Measurements from ENCODE around the gene COL5A3.
"Not testable (repeated sequence)": the region's sequence is repeated elsewhere in the genome, so short reads cannot be mapped to it uniquely, and the experiment has no call there.

COL5A3 gene

DNA sequence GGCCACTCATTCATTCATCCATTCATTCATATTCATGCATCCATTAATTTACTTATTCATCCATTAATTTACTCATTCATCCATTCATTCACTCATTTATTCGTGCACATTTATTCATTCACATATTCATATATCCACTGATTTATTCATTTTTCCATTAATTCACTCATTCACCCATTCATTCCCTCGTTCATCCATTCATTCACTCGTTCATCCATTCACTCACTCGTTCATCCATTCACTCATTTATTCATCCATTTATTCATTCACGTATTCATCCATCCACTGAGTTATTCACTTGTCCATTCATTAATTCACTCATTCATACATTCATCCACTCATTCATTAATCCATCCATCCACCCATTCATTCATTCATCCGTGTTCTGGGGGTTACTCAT, 38.2 kb downstream of the COL5A3 start:
- DNase-seq = no peak

GRCh38 chr19:9971166-9971897, 39.0 kb downstream of the COL5A3 start:
- no peak for DNase-seq

- no peak for DNase-seq
These were observed 39.8 kb downstream of the COL5A3 start for GRCh38 chr19:9970481-9970880.

GRCh38 chr19:9969688-9969975, 40.7 kb downstream of the COL5A3 start:
- DNase-seq = no peak

DNA sequence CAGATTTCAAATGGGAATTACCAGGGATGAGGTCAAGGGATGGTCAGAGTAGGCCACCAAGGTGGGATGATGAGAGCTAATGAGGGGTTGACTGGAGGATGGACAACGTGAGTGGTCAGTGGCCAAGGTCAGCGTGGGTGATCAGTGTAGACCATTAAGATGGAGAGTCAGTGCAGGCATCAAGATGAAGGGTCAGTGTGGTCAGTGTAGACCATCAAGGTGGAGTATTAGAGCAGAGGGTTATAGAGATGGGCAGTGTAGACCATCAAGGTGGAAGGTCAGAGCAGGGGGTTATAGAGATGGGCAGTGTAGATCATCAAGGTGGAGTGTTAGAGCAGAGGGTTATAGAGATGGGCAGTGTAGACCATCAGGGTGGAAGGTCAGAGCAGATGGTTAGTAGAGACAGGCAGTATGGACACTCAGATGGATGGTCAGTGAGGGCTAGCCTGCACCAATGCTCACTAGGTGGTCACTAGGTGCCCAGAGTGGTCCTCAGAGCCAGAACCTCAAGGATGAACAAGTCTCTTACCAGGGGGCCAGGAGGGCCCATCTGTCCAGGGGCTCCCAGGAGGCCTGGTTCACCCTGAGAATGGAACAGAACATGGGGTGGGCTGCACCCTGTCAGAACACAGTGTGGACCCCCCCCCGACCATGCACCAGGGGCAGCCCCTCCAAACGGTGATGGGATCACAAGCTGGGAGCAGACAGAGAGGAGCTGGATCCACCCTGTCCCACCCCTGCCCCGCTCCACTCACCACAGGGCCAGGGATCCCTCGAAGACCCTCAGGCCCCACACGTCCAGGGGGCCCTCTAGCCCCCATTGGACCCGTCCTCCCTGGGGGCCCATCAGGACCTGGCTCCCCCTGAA, 41.2 kb downstream of the COL5A3 start:
- DNase-seq = no peak

DNA sequence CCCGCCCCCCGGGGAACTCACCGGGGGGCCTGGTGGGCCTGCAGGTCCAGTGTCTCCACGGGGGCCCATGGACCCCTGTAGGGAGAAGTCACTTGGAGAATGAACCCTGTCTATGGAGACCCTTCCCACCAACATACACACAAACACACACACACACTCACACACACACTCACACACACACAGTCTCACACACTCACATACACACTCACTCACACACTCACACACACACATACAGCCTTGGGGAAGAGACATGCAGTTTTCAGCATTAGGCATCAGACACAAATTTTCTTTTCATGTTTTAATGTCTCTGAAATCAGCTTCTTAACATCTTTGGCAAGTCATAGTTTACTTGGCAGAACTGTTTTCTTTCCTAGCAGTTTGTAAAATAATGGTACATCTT, 43.0 kb downstream of the COL5A3 start:
- DNase-seq = no peak

GRCh38 chr19:9966448-9966847, 43.9 kb downstream of the COL5A3 start:
- DNase-seq = peak in 1 of 56 donors; percentile 1

DNA sequence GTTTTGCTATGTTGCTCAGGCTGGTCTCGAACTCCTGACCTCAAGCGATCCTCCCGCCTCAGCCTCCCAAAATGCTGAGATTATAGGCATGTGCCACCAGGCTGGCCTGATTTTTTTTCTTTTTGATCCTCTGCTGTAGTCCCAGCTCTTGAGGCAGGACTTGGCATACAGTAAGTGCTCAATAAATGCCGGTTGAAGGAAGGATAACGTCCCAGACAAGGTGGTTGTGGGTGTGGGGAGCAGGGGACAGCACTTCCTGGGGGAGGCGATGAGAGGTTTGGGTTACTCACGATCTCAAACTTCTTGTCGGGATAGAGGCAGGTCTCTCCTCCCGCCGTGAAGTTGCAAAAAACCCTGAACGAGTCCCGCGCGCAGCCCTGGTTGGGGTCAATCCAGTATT, 44.3 kb downstream of the COL5A3 start:
- no peak for DNase-seq

DNA sequence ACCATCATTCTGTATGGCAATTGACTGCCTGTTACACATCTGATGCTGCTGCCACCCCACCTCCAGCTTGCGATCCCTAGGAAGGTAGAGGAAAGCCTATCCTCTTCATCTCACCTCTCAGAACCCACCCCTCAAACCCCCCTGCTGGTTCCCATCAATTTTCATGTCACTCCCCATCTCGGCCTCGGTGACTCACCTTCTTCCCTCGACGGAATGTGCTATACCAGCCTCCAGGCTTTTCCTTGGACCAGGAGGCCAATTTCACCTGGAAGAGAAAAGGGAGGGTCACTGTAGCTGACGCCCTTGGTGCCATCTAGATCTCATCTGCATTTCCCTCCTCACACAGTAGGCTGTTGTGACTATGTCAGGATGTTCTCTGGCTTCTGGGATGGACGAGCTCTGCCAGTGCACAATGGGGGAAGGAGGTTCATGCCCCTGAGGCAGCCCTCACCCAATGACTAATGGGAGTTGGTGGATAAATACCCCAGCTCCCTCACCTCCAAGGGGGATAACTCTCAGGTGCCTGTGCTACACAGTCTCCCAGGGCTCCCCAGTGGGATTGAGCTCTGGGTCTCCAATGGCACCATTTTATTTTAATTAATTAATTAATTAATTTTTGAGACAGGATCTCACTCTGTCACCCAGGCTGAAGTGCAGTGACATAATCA, 47.5 kb downstream of the COL5A3 start:
- DNase-seq = no peak

GRCh38 chr19:9961103-9961502, 49.2 kb downstream of the COL5A3 start:
- no peak for DNase-seq

DNA sequence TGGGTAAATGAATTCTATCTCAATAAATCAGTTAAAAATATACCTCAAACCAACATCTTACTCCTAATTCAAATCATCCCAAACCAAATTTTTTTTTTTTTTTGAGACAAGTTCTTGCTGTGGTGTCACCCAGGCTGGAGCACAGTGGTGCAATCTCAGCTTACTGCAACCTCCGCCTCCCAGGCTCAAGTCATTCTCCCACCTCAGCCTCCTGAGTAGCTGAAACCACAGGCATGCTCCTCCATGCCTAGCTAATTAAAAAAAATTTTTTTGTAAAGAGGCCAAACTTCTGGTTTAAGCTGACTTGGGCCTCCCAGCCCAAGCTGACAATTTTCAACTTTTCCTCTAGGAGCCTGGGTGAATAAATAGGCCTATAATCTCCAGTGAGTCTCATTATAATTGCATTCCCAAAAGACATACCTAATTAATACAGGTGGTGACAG, 51.9 kb downstream of the COL5A3 start:
- no peak for DNase-seq

- no peak for DNase-seq
These were observed 53.3 kb downstream of the COL5A3 start for GRCh38 chr19:9956956-9957355.

DNA sequence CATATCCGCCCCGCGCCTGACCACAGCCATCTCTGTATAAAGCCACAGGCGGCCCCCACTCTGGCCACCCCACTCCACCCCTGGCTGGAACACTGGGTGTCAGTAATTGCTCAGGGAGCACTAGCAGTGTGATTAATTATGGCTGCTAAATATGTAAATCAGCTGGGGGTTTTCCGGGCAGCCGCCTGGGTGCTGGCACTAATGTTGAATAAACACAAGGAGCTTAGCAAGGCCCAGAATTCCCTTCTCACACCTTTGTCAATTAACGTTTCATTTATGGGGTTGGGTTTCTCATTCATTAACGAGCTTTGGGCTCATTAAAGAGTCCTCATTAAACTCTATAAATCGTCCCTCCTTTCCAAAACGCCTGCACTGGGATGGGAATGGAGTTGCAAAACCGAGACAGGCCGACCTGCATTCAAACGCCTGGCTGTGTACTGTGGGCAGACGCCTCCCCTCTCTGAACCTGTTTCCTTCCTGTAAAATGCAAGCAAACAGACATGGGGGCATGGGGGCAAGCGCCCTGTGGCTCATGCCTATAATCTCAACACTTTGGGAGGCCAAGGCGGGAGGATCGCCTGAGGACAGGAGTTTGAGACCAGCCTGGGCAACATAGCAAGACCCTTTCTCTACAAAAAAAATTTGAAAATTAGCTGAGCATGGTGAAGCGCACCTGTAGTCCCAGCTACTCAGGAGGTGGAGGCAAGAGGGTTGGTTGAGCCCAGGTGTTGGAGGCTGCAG, 56.3 kb downstream of the COL5A3 start:
- peak in 47 of 56 donors; percentile 0 to 81 (median 43) for DNase-seq

DNA sequence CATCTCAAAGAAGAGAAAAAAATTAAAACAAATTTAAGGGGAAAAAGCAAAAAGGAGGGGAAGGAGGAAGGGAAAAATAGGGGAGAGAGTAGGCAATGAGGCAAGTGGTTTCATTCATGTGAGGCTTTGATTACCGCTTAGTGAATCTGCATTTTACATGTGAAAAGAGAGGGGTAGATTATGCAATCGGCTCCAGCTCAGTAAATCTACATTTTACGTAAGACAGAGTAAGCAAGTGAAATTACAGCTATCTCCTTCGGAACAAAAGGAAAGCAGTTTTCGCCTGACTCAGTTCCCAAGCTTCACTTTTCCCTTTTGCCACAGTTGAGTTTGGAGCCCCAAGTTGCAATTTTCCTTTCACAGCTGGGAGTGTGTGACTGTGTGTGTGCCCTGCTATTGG, 58.0 kb downstream of the COL5A3 start:
- DNase-seq = no peak

DNA sequence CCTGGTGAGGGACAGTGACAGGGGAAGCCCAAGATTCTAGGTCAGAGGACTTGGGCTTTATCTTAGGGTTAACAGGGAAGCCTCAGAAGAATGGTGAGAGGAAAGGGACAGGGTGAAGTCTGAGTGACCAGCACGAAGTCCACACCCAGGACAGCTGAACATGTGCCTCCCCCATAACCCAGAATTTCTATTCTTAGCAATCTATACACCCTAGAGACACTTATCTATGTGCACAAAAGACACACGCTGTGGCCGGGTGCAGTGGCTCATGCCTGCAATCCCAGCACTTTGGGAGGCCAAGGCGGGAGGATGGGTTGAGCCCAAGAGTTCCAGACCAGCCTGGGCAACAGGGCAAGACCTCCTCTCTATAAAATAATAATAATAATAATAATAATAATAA, 62.9 kb downstream of the COL5A3 start:
- DNase-seq = no peak

- DNase-seq = not testable (repeated sequence)
These were observed 63.7 kb downstream of the COL5A3 start for GRCh38 chr19:9946528-9947125.

DNA sequence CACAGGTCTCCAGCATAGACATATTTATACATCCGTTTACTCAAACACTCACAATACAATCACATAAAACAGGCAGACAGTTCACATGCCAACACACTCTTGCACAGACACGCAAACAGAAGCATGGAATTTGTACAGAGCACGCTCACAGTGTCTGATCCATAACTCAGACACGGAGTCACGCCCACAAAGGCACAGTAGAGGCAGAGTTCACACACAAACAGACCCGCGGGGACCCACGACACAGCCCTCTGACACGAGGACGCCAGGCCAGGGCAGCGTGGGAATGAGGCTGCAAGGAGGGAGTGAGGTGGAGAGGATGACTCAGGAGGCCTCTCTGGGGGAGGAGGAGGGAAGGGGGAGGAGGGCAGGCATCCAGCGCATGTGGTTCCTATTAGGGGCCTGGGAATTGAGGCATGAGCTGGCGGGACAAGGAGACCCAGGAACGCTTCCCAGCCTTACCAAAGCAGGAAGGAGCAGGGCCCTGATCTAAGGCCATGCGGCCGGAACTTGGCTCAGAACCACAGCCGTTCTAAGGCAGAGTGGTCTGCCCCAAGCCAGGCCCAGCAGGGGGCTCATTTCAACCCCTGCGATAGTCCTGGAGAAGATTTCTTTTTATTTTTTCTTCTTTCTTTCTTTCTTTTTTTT, 64.9 kb downstream of the COL5A3 start:
- DNase-seq = peak in 51 of 56 donors; percentile 3 to 84 (median 54)

- DNase-seq = no peak
These were observed 66.6 kb downstream of the COL5A3 start for GRCh38 chr19:9943744-9944143.

DNA sequence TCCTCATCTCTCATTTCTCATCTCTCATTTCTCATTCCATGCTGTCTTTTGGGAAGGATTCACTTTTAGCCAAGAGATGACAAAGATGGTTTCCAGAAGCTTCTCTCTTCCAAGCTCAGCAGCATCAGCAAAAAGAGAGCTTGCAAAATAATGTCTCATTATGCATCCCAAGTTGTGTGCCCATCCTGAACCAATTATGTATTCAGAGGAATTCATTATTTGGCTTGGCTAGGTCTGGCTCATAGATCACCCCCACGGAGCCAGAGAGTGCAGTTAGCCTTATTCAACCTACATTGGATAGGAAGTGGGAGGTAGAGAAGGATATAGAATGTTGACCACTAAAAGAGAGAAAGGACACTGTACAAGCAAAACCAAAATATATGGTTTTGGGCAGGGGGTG, 68.6 kb downstream of the COL5A3 start:
- no peak for DNase-seq

DNA sequence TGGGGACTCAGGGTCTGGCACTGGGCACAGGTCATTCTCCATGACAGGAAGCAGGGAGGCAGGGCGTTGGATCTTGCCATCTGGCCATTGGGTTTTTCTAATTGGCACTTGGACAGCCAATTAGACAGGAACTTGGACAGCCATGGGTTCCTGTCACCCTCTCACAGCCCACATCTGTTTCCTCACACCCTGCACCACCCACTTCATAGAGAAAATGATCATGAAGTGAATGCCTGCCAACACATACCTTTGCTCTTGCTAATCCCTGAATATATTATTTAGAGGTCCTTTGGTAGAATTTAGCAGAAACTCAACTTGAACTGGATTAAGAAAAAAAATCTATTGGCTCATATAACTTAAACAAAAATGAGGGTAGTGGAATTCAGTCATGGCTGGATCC, 69.1 kb downstream of the COL5A3 start:
- DNase-seq = no peak

DNA sequence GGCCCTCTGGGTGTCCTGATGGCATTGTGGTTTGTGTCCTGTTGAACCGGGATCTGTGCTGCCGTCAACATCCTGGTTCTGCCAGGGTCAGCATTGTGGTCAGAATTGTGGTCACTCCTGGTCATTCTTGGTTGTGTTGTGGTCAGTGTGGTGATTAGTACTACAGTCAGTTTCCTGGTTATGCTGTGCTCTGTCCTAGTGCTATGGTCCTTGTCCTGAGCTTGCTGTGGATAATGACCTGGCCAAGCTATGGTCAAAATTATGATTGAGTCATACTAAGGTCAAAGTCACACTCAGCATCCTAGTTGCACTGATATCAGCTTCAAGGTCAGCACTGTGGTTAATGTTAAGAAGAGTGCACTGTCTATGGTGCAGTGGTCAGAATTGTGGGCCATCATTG, 69.5 kb downstream of the COL5A3 start:
- no peak for DNase-seq

Measured in amygdala (tissue), 56 donors.